Gastroesophageal sphincter (tissue), 4 donors: ENCODE data around the gene CA9. TPM values are rescaled to one million over a fixed set of nuclear protein-coding genes. Genes with fewer than 3 reads are reported as not detected.

Source experiments
- ATAC-seq: fragments of 150-250 bp; one replicate; pipeline ENCODE4 v1.9.1; 2016; ENCODE audit warnings: mild to moderate bottlenecking, moderate library complexity
- H3K27ac ChIP-seq, 4 donors: fragments of 200-600 bp; sonication (generic) in 3 of 4; 1 replicate in 3 of 4; 2 replicates in 1 of 4; pipeline ENCODE4 v1.5.1; 2016 to 2019
- H3K27me3 ChIP-seq: fragments of 200-600 bp; sonication (generic); one replicate; pipeline ENCODE4 v1.5.1; 2019
- H3K36me3 ChIP-seq, 2 donors: fragments of 200-600 bp; sonication (generic); one replicate each; pipeline ENCODE4 v1.5.1; 2019; ENCODE audit warnings: control low read depth in 1 of 2
- H3K4me1 ChIP-seq, 3 donors: fragments of 200-600 bp; sonication (generic); 1 replicate in 2 of 3; 2 replicates in 1 of 3; pipeline ENCODE4 v1.5.1; 2016 to 2019; ENCODE audit warnings: control low read depth in 2 of 3
- H3K4me3 ChIP-seq, 2 donors: fragments of 200-600 bp; sonication (generic); one replicate each; pipeline ENCODE4 v1.5.1; 2019; ENCODE audit warnings: mild to moderate bottlenecking in 1 of 2, moderate library complexity in 1 of 2
- H3K9me3 ChIP-seq, 3 donors: fragments of 200-600 bp; sonication (generic); one replicate each; pipeline ENCODE4 v1.5.1; 2017 to 2019; ENCODE audit warnings: control low read depth in 2 of 3
- EP300 ChIP-seq: sonication (generic); formaldehyde crosslinking; IDR thresholded peaks from one replicate; pipeline ENCODE4 v1.6.1; 2017; ENCODE audit warnings: antibody characterized with exemption, mild to moderate bottlenecking
- POLR2A ChIP-seq, 2 donors: fragments of 450-650 bp; IDR thresholded peaks; one replicate each; pipeline ENCODE4 v1.6.1; 2017; ENCODE audit warnings: antibody characterized with exemption in 2 of 2, mild to moderate bottlenecking in 2 of 2, moderate library complexity in 1 of 2
- POLR2AphosphoS5 ChIP-seq: sonication (generic); formaldehyde crosslinking; IDR thresholded peaks from one replicate; pipeline ENCODE4 v1.6.1; 2017; ENCODE audit warnings: antibody characterized with exemption
- WGBS, 2 donors: methylation state at CpG; one replicate each; pipeline ENCODE4 v1.1.5; 2018; ENCODE audit warnings: low coverage in 1 of 2; 5-methylcytosine and 5-hydroxymethylcytosine counted together
- total RNA-seq, 4 donors: library from RNA; depleted of rRNA; stranded (reverse); fragments of >200 nt; gene quantifications; one replicate each; pipeline ENCODE4 v1.1.0, GENCODE V29; 2016
- TF ChIP-seq, protein P1 (sequence below), 4 experiments: fragments of 200-600 bp in 2 of 4; fragments of 450-650 bp in 2 of 4; sonication (generic) in 1 of 4; IDR thresholded peaks; one replicate each; pipeline ENCODE4 v1.5.1; 2017 to 2019; ENCODE audit warnings: antibody characterized with exemption in 4 of 4, mild to moderate bottlenecking in 2 of 4, moderate library complexity in 2 of 4

Gene CA9
- total RNA-seq, 4 donors from 2014 or later: 3.9 TPM; not detected in 3

- ATAC-seq: no peak
- 12 to 30% methylated on average over 6 to 11 of the region's 12 CpGs for WGBS, 2 donors
Observed at GRCh38 chr9:35688558-35689541, 15.1 kb downstream of the CA9 start.

GRCh38 chr9:35689542-35690293 is 16.0 kb downstream of the CA9 start, which contains the start of gene TPM2:
TPM2 (minus strand) TSS chr9:35689925; CDS start chr9:35689817, 108 bp downstream.
- Histone ChIP-seq H3K27ac (peak within 1 kb of the TSS; percentile 96 to 99 (median 98)), H3K4me1 (peaks cover 0 to 54% (median 0%) of the 10 kb centered on the region in 3 donors), H3K27me3 (no peaks in the 10 kb centered on the region), H3K4me3 (peak within 1 kb of the TSS; percentile 79 to 81), H3K9me3 (no peaks in the 10 kb centered on the region), H3K36me3 (peaks cover 0 to 38% of the 10 kb centered on the region in 2 donors)
- ATAC-seq: peak; percentile 65
- TF ChIP-seq POLR2AphosphoS5: peak; percentile 100
- TF ChIP-seq POLR2A (IDR thresholded peaks at IDR 0.05): peak; percentile 99
- no peak for TF ChIP-seq EP300
- TF ChIP-seq, protein P1, sequence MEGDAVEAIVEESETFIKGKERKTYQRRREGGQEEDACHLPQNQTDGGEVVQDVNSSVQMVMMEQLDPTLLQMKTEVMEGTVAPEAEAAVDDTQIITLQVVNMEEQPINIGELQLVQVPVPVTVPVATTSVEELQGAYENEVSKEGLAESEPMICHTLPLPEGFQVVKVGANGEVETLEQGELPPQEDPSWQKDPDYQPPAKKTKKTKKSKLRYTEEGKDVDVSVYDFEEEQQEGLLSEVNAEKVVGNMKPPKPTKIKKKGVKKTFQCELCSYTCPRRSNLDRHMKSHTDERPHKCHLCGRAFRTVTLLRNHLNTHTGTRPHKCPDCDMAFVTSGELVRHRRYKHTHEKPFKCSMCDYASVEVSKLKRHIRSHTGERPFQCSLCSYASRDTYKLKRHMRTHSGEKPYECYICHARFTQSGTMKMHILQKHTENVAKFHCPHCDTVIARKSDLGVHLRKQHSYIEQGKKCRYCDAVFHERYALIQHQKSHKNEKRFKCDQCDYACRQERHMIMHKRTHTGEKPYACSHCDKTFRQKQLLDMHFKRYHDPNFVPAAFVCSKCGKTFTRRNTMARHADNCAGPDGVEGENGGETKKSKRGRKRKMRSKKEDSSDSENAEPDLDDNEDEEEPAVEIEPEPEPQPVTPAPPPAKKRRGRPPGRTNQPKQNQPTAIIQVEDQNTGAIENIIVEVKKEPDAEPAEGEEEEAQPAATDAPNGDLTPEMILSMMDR (IDR thresholded peaks at IDR 0.05): peak in 1 of 4 experiments; percentile 10
- WGBS, 2 donors: 11 to 27% methylated on average over 2 to 11 of the region's 61 CpGs

More at GRCh38 chr9:35688558-35689541, 15.1 kb downstream of the CA9 start:
- Histone ChIP-seq H3K27me3 (no peaks in the 10 kb centered on the region), H3K9me3 (no peaks in the 10 kb centered on the region), H3K27ac (peak overlapping the region; percentile 96 to 99 (median 98)), H3K4me3 (peak overlapping the region; percentile 79 to 81), H3K4me1 (peaks cover 0 to 55% (median 0%) of the 10 kb centered on the region in 3 donors), H3K36me3 (peaks cover 0 to 47% of the 10 kb centered on the region in 2 donors)
- peak; percentile 56 for TF ChIP-seq POLR2AphosphoS5
- peak in 1 of 2 donors; percentile 20 for TF ChIP-seq POLR2A (IDR thresholded peaks at IDR 0.05)
- no peak for TF ChIP-seq EP300

DNA sequence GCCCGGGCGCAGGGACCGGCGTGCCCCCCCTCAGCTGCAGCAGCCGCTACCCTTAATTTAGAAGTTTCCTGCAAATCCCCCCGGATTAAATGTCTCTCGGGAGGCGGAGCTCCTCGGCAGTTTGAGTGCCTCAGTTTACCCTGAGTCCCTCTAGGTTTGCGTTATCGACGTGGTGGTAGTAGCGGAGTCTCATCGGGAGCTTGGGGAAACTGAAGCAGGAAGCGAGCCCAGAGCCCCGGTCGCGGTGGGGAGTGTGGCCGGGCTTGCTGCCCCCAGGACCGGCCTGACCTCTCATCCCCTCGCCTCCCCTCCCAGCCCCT is 16.5 kb downstream of the CA9 start:
- Histone ChIP-seq H3K4me1 (peaks cover 0 to 54% (median 2%) of the 10 kb centered on the region in 3 donors), H3K27me3 (no peaks in the 10 kb centered on the region), H3K27ac (peak overlapping the region; percentile 96 to 99 (median 98)), H3K4me3 (peak overlapping the region; percentile 79 to 81), H3K36me3 (peaks cover 0 to 33% of the 10 kb centered on the region in 2 donors), H3K9me3 (no peaks in the 10 kb centered on the region)
- ATAC-seq: no peak
- no peak for TF ChIP-seq EP300
- no peak for TF ChIP-seq POLR2A (IDR thresholded peaks at IDR 0.05)
- no peak for TF ChIP-seq POLR2AphosphoS5
- TF ChIP-seq, protein P1 (IDR thresholded peaks at IDR 0.05): no peak
- WGBS, 2 donors: 0% methylated on average over 4 of the region's 21 CpGs; no CpG with 5 or more reads in 1 of the 2 donors

GRCh38 chr9:35690614-35691333 is 17.0 kb downstream of the CA9 start:
- peaks cover 0 to 54% (median 6%) of the 10 kb centered on the region in 3 donors for H3K4me1 ChIP-seq
- H3K4me3 ChIP-seq: peak overlapping the region; percentile 79 to 81
- H3K27me3 ChIP-seq: no peaks in the 10 kb centered on the region
- 5% methylated on average over 8 of the region's 61 CpGs; no CpG with 5 or more reads in 1 of the 2 donors for WGBS, 2 donors
- peaks cover 0 to 28% of the 10 kb centered on the region in 2 donors for H3K36me3 ChIP-seq
- H3K27ac ChIP-seq: peak overlapping the region; percentile 96 to 99 (median 98)
- peak; percentile 66 for ATAC-seq
- H3K9me3 ChIP-seq: no peaks in the 10 kb centered on the region
- TF ChIP-seq POLR2A (IDR thresholded peaks at IDR 0.05): peak; percentile 79
- peak; percentile 82 for TF ChIP-seq POLR2AphosphoS5
- no peak for TF ChIP-seq EP300

DNA sequence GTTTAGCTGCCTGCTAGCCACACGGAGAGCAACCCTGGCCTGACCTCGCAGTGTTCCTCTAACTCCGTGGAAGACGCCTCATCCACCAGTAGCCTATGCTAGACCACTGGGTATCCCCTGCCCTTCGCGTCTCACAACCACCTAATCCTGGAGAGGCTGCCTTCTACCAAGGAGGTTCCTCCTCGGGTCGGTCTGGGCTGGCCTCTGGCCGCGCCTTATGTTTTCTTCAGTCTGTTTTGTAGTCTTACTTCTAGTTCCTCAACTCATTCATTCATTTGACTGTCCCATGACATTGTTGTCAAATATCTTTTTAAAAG is 17.6 kb downstream of the CA9 start:
- Histone ChIP-seq H3K27me3 (no peaks in the 10 kb centered on the region), H3K4me1 (peaks cover 2 to 58% (median 10%) of the 10 kb centered on the region in 3 donors), H3K27ac (peak overlapping the region; percentile 96 to 99 (median 98)), H3K9me3 (no peaks in the 10 kb centered on the region), H3K4me3 (peak overlapping the region; percentile 79 to 81), H3K36me3 (peaks cover 0 to 28% of the 10 kb centered on the region in 2 donors)
- no peak for ATAC-seq
- WGBS, 2 donors: 4 to 8% methylated on average over 7 to 10 of the region's 10 CpGs
- TF ChIP-seq, protein P1 (IDR thresholded peaks at IDR 0.05): no peak
- TF ChIP-seq POLR2A (IDR thresholded peaks at IDR 0.05) (no peak), POLR2AphosphoS5 (no peak), EP300 (no peak)
